SKM-1 treated with dmso at 0.1 percent for 144 hours (cell line): Measurements from ENCODE around the gene ARHGEF12.
A peak's percentile ranks its signal among the peaks of the same experiment; 100 is the strongest.
"Not testable (repeated sequence)": the region's sequence is repeated elsewhere in the genome, so short reads cannot be mapped to it uniquely, and the experiment has no call there.

ENCODE experiments used
- DNase-seq: peaks from one replicate; lab custom pipeline; 2025; ENCODE audit not compliant: unreplicated experiment; lab: John Stamatoyannopoulos, UW

The ARHGEF12 gene

DNA sequence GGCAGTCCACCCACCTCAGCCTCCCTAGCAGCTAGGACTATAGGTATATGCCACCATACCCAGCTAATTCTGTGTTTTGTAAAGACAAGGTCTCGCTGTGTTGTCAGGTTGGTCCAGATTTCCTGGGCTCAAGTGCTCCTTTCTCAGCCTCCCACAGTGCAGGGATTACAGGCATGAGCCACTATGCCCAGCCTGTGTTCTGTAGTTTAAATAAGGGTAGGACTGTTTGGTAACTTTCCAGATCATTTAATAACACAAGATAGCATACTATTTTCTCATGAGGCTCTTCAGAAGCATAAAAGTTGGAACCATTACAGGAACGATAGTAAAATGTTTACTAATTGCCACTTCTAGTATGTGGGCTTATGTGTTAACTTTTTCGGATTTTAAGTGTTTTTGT, 137.3 kb downstream of the ARHGEF12 start:
- DNase-seq: no peak

DNA sequence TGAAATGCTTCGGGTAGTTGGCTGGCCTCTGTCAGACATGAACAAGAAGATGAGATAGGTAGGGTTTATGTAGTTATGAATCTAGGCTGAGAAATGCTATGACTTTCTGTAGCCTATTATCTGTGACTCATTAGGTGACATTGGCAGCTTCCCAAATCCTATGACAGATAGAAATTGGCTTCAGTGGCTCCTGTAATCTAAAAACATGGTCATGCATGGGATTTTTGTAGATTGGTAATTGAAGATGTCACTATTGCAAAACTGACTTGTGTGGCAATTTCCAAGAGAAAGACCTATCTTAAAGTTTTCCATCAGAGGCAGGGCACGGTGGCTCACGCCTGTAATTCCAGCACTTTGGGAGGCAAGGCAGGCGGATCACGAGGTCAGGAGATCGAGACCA, 145.9 kb downstream of the ARHGEF12 start:
- DNase-seq: no peak

DNA sequence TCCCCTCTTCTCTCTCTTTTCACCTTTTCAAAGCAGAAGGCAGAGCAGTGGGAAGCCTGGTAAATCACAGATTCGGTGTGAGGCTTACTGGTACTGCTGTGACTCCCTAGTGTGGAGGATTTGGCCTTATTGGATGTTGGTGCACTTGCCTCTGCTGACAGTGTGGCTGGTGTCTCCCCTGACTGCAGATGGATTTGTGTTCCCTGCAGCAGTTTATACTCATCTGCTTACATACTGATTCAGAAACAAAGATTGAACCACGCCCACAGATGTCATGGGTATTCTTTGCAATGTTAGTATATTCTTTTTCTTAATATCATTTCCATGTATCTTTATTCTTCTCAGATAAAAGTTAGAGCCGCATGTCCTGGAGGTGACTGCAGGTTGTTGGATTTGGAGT, 148.5 kb downstream of the ARHGEF12 start:
- no peak for DNase-seq

DNA sequence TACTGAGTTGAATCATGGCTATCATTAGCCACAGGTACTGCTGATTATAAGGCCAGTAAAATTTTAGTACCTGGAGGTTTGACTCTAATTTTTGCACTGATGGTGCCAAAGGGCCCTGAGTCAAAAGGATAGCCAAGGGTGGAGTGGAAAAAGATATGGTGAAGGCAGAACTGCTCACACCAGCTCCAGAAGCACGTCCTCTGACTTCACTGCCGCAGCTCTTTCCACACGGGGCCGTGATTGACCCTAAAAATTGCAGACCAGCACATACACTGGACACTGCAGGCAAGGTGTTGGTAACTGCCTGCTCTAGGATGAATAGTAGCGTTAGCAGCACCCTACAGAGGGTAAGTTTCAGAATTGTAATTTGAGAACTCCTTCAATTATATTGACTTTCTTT, 149.9 kb downstream of the ARHGEF12 start:
- no peak for DNase-seq

DNA sequence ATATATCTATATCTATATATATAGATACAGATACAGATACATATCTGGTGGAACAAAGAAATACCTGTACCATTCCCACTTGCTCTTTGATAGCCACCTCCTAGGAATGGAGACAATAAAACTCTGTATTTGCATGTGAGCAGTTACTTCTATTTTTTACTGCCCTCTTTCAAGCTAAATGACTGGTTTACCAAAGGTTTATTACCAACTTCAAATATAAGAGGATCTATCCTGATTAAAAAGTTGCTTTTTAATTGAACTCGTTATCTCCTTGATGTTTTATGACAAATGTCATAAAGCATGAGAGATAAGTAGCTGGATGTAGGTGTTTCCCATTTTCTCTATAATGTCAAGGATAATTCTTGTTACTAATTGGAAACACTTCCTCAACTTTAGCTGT, 153.6 kb downstream of the ARHGEF12 start:
- DNase-seq: no peak

DNA sequence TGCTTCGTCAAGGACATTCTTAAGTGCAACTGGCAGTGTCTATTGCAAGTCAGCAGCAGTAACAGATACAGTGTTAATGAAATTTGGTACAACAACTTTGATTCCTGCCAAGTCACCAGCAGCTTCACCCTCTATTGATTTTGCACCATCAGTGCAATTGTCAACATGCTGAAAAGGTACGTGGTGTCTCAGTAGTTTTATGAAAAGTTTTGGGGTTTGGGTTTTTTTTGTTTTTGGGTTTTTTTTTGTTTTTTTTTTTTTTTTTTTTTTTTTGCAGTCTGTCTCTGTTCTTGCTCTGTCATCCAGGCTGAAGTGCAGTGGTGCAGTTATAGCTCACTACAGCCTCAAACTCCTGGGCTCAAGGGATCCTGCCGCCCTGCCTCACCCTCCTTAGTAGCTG, 156.3 kb downstream of the ARHGEF12 start:
- no peak for DNase-seq

DNA sequence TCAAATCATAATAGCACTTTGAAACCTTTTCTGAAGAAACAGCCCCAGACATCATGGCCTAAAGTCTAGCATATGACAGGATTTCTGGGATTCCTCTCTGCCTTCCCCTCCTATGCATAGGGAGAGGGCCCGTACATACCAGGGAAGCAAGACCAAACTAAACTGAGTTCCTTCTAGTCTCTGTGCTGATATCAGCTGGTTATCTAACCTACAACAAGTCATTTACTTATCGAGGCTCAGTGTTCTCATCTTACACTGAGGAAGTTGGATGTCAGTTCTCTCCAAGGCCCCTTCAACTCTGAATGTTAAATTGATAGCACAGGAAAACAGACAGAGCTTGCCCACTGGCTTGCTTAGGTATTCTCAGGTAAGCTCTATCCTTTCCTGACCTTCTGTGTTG, 158.4 kb downstream of the ARHGEF12 start:
- DNase-seq: no peak

DNA sequence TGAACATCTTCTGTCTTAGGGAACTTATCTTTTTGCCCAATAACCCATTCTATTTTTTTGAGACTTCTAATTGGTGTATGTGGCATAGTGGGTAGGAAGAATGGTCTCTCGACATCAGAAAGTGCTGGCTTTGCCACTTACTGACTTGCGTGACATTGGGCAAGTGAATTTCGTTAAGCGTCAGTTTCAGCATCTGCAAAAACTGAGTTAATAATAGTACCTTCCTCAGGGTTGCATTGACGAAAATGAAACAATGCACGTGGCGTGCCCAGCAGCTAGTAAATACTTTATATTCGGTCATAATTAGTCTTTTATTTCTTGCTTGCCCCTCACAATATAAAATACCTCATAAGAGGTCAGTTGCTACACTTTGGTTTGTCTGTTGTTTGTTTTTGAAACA, 162.9 kb downstream of the ARHGEF12 start:
- DNase-seq: no peak

DNA sequence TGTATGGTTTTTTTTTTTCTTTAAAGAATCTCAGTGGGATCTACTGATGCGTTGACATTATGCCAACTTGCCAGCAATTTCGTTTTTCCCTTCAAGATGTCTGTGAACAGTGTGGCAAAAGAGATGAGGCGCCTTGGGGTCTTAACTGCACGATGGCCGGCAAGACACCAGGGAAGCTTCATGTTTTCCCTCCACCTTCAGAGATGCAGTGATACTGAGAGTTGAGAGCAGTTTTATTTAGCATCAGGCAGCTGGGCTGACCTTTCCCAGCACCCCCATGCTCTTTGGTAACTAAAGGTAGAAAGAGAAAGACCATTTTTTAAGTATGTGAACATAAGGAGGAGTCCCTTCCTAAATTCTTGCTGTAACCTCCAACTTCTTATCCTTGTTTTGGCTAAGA, 163.6 kb downstream of the ARHGEF12 start:
- no peak for DNase-seq

DNA sequence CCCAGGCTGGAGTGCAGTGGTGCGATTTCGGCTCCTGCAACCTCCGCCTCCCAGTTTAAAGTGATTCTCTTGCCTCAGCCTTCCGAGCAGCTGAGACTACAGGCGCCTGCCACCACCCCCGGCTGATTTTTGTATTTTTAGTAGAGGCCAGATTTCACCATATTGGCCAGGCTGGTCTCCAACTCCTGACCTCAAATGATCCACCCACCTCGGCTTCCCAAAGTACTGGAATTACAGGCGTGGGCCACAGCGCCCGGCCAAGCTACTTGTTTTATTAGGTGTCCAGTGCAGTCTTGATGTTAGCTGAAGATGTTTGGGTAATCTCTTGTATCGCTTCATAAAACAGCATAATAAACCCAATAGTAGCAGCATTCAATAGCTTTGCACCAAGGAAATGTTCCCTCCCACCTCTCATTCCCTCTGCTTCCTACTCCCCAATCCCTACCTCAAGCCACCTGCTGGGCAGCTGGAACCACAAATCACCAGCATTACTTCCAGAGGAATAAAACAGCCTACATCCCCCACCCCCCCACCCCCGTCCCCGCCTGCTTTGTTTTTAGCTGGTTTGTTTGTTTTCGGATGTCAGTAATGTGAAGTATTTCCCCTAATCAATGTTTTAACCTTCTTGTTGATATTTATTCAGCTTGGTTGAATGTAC, 164.3 kb downstream of the ARHGEF12 start:
- no peak for DNase-seq

DNA sequence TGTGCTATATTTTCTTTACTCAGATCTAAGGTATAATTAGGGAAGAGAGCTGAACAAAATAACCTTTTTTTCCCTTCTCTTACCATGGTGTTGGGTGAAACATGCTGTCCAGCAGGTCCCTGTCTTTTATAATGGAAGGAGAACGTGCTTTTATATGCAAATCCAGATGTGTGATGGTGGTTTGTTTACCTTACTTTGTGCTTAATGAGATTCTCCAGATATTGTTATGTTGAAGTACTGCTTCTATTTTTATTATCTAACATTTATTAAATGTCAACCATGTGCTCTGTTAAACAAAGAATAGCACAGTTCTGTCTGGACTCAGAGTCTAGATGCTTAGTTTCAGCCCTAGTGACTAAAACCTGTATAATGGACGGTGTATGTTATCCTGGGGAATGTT, 165.2 kb downstream of the ARHGEF12 start:
- DNase-seq: no peak

DNA sequence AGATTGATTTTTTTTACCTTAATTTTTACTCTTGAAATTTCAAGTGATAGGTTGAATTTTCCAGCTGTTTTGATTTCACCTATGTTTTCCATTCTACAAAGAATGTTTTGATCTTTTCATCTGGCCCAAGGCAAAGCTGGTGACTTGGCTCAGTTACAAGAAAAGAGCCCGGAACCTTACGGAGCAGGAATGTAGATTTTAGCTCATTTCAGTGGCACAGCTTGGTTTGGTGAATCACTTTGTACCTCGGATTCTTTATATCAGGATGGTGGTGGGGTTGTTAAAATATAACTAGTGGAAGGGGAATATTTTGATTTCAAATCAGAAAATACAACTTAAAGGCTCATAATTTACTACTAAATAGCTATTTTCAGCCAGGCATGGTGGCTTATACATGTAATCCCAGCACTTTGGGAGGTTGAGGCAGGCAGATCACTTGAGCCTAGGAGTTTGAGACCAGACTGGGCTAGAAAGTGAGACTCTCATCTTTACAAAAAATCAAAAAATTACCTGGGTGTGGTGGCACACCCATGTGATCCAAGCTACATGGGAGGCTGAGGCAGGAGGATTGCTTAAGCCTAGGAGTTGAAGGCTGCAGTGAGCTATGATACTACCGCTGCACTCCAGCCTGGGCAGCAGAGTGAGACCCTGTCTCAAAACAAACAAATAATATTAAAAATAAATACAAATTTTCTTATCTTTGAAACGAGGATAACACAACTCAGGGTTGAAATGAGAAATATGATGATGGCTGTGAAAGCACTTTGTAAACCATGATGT, 166.0 kb downstream of the ARHGEF12 start:
- DNase-seq: no peak

DNA sequence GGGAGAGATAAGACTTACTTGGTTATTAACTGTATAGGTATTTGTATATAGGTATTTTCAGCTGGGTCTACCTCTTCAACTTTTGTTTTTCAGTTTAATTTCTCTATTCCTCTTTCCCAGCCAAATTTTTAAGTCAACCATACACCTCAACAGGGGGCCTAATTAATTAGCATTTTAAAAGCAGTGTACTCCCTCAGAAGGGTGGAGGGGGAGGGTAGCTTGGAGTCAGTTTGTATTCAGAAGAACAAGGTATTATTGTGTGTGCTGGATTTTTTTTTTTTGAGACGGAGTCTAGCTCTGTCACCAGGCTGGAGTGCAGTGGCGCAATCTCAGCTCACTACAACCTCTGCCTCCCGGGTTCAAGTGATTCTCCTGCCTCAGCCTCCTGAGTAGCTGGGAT, 167.3 kb downstream of the ARHGEF12 start:
- not testable (repeated sequence) for DNase-seq

DNA sequence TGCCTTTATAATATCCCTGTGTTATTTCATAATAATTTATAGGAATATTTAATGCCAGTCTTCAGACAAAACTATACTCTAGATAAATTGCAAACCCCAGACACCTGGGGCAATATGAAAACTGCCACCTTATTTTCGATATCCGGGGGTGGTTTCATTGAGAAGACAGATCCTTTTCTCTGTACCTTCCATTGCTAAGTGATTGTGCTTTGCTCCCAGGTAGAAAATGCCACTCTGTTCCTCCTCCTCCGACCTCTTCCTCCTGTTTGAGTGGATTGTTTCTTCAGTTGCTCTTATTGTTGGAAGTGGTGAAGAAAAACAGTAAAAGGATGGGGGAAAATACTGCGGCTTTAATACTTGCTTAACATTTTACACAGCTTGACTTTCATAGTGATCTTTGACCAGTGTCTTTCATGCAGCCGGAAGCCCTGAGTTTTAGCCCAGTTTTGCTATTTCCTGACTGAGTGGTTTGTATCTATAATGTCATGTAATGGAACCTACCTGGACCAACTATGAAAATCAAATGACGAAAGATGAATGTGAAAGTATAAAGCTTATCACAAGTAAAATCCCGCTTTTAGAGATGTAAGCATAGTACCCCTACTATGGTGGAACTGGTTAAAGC, 169.7 kb downstream of the ARHGEF12 start:
- no peak for DNase-seq

DNA sequence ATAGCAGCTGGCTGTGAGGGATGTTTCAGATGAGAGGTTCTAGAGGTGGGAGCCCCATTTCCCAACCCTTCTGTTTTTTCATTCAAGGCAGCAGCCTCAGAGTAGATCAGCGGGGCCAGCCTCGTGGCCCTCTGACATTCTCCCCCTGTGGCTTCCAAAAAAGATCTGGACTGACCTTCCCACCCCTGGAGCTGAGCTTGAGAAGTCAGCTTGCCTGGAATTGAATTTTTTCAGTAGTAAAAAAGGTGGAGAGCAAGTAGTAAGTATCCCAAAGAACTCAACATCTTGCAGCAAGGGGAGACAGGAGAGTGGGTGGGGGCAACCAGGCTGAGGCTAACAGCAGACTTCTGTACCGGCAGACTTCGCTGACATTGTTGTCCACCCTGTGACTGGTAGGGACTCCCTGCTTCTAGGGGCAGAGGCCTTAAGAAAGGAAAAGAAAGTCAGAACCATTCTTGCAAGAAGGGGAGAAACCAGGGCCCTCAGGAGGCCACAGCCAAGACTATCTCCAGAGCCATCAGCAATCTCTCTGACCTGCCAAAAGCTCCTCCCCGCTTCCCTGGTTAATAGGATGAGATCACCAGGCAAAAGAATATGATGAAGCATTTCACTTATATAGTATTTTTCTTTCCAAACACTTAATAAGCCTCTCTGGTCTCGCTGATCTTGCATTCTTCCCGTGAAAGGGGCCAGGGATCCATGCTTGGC, 173.3 kb downstream of the ARHGEF12 start:
- no peak for DNase-seq

DNA sequence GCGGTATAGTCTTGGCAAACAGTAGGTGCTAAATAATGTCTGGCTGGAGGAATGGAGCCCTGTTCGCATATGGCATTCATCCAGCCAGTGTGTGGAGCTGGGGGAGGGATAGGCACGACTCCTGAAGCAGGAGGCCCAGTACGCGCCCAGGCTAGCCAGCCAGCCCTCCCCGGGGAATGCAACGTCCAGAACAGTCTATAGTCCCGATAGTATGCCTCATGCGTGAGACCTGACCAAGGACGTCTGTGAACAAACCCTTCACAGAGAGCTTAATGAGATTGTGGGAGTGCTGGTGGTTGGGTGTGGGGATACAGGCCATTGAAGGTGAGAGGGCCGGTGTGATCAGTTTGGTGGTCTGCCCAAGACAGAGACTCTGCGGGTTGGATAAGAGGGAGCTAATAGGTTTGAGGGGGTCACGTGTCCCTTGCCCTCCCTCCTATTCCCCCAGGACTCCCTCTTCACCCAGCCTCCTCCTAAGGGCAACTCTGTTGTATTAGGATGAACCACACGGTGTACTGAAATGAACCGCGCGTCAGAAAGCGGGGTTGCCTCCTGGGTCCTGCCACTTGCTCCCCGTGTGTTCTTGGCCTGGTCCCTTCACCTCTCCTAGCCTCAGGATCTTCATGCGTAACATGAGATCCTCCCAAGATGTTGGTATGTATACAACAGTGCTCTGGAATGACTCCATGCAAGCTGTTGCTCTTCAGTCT, 174.3 kb downstream of the ARHGEF12 start:
- no peak for DNase-seq

DNA sequence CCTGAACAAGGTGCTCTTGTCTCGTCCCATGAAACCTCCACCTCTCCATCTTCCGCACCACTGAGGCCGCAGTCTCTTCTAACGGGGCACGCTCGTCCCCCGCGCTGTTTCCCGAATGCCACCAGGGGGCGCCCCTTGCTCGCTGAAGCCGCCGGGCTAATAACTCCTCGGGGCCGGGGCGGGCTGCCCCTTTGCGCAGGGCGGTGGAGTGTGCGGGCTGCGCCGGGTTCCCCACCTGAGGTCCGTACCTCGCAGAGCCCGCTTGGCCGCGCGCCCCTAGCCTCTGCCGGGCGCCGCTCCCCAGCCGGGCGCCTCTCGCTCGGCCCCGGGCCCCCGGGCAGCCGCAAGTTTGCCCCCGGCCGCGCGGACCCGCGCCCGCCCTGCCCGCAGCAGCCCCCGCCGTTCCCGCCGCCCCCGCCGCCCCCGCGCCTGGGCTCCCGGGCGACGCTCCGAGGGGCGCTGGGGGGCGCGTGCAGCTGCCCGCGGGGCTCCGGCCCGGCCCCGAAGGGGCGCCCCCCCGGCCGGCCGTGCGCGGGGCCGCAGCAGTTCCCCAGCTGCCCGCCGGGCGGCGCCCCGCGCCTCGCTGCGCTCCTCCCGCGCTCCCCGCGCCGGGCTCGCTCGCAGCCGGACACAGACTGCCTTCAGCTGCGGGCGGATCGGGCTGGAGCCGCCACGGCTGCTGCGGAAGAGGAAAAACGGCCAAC, 175.1 kb downstream of the ARHGEF12 start, which contains the start of gene GRIK4:
GRIK4 (plus strand) TSS at position 633 of the 704 bp plus-strand sequence. CDS start 148,571 bp downstream, outside the sequence.
- DNase-seq: peak; percentile 72

DNA sequence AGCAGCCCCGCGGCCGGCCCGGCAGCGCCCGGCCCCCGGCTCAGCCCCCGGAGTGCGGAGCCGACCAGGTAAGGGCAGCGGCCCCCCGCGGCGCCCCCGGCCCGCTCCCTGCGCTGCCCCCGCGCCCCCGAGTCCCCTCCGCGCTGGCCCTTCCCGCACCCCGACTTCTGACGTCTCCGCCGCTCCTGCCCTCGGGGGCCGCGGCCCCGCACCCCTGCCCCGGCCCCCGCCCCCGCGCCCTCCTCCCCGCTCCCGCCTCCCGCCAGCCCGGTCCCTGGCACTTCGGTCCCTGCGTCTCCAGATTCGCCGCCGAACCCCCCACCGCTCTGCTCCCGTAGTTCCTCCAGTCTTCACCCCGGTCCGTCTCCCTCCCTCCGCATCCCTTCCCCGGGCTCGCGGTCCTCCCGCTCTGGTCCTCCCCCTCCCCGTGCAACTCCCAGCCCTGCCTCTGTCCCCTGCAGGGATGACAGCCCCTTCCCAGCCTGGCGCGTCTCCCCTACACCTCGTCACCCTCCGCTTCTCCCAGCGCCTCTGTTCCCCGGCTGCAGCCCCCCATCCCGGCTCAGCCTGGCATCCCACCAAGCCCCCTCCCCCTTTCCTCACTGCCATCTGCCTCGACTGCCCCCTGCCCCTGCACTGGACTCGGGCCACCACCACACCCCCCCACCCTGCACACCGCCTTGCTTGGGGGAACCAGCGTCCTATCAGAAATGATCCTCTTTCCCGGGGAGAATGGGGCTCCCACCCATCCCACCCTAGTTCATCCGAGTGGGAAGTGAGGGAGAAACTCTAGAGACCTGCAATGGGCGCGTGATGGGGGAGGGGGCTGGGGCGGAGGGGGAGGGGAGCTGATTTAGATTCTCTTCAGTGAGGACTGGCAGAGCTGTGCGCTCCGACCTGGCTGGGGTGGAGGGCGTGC, 175.9 kb downstream of the ARHGEF12 start:
- DNase-seq: no peak

DNA sequence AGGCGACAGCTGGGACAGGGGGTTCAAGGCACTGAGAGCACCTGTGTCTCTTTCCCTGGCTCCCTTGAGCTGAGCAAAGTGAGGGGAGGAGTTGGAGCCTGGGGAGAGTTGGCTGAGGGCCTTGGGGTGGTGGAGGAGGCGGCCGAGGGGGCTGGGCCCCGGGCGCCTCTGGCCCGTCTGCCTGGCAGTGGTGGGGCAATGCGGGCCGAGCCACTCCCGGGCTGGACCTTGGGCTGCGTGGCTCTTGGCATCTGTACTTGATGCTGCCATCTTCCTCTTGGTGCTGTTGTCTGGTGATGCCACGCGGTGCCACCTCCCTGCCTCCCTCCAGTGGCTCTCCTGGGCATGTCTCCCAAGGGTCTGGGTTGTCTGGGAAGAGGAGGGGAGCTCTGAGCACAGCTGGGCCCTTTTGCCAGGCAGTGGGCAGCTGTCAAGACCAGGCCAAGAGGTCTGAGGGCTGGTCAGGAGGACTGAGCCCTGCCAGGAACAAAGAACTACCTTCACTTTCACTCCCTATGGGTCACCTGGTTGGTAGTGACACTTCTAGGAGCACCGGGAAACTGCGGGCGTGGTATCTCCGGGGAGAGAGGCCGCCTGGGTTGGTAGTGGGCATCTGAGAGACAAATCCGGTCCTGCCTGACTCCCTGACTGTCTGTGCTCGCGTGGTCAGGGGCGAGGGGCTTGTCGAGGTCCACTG, 176.7 kb downstream of the ARHGEF12 start:
- no peak for DNase-seq
